HG03575 (cell line): ENCODE measurements around the gene HCN1.
"Not testable (repeated sequence)": the region's sequence is repeated elsewhere in the genome, so short reads cannot be mapped to it uniquely, and the experiment has no call there.

Experiments used
- ATAC-seq: cut with Tn5 transposase; IDR thresholded peaks from one replicate; pipeline ENCODE4 v1.9.1; 2021; ENCODE audit not compliant: unreplicated experiment, insufficient number of reproducible peaks, low FRiP score; ENCODE audit errors: extremely low read depth

The HCN1 gene

DNA sequence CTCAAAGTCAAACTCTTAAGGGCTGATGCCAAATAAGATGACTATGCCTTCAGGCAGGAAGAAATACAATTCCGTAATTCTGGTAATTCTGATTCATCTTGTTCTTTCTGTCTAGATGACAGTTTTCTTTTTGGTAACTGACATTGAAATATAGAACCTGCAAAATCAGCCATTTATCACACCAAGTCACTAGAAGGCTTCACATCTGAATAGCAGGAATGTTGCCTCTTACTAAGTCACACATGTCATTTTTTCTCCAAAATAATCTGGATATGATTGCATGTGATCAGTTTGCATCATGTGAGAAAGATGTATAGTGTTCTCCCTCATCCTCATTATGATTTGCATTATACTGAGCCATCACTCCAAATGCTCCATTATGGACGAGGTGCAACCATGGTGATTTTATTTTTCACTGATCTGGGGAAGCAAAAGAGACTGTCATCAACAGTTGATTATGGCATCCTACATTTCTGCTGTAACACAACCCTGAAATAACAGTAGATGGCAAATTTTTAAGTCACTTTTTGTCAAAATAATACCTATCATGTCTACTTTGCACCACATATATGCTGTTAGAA lies 69.0 kb downstream of the HCN1 start:
- ATAC-seq: no peak

DNA sequence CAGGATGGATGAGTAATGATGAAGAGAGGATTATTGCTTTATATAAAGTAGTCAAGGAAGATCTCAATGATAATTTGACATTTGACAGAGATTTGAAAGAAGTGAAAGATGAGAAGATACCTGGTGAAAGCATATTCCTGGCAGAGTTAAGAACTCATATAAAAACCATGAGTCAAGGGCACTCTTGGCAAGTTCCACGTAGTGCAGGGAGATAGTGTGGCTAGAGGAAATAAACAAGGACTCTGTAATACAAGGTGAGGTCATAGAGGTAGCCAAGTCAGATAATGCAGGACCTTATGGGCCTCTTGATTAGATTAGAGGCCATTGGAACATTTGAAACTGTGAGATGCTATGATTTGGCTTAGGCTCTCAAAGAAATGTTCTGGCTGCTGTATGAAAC lies 72.3 kb downstream of the HCN1 start:
- ATAC-seq: no peak

DNA sequence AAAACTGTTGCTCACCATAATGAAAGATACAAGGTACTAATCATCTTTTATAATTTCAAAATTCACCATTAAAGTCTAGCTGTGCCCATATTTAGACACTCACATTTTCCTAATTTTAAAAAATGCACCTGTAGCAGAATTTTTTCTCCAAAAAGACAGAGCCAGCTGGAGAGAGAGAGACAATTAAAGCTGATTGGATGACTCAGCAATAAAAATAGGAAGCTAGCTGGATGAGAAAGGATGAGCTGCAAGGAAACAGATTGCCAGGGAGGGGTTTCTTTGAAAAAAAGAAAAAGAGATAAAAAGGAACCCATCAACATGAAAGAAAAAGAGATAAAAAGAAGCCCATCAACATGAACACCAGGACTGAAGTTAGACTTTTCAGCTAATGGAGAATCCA lies 73.8 kb downstream of the HCN1 start:
- no peak for ATAC-seq

DNA sequence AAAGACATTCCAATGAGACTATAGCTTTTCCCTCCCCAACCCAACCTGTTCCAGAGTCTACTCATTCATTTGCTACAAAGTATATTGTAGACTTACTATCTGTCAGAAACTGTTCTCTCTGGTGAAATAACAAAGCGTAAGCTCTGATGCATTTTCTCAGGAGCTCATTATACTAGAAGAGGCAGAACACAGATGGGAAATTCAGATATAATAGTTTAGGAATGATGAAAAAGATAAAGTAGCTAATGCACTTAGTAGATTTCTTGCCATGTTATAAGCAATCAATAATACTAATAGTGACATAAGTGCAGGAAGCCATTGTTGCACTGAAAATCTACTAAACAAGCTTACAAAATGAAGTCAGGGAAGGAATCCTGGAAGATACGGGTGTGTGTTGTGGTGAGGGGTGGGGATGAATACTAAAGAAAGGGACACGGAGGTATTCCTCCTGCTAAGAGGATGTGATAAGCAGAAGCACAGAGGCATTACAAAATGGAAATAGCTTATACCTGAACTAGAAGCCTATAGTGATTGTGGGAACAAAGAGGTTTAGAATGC lies 78.2 kb downstream of the HCN1 start:
- no peak for ATAC-seq

DNA sequence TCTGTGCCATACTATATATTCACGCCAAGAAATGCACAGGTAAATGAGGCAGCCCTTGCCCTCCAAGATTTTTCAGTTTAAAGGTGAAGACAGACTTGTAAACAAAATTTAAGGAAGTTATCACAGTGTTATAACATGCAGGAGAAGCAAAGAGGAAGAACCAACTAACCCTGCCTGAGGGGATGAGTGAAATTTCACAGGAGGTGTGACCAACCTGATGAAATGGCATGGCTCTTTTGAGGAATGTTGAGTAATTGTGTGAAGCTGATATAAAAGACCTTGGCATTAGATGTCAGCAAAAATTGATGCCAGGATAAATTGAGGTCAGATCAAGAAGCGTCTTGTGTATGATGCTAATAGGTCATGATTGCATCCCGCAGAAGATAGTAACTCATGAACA lies 86.5 kb downstream of the HCN1 start:
- no peak for ATAC-seq

DNA sequence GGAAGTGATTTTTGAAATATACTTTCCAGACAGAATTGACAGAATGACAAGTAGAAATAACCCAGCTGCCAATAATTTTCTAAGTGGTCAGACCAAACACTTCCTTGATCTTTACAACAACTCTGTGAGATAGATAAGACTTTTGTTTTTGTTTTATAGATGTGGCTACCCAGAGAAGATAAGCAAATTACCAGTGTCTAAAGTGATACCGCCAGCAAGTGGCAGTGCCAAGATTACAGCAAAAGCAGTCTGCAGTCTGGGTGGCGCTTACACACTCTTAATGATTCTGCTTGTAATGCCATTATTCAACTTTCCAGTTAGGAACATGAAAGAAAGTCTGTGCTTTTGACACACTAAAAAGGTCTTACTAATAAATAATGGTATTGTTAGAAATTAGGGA lies 92.1 kb downstream of the HCN1 start:
- ATAC-seq: no peak

DNA sequence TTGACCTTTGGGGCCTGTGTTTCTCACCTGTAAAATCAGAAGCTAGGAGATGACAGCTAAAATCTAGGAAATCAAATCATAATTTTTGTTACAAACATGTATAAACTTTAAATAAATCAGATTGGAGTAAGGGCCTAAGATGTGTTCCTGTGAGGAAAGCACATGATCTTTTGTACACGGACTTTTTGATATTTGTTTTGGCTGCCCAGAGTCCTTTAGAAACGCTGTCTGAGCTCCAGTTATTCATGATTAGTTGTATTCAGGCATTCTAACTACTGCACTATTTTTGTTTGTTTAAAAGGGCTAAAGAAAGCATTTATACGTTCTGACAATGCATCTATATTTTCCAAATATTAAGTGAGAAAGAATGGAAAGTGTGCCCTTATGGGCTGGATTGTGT lies 94.8 kb downstream of the HCN1 start:
- ATAC-seq: no peak

DNA sequence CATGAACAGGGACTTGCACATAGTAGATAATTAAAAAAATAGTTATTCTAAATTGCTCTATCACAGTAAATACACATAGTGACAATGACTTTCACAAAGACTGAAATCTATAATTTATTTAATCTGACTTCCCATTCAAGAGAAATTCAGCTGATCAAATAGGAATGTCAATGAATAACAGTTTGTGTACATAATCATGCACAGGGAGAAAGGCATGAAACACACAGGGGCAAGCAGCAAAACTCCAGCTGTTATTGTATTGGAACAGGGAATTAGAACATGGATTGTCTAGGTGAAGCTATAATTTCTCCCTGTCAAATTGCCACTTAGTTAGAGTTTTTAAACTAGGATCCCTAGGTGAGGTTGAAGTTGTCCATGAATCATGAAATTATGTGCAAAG lies 99.9 kb downstream of the HCN1 start:
- no peak for ATAC-seq

DNA sequence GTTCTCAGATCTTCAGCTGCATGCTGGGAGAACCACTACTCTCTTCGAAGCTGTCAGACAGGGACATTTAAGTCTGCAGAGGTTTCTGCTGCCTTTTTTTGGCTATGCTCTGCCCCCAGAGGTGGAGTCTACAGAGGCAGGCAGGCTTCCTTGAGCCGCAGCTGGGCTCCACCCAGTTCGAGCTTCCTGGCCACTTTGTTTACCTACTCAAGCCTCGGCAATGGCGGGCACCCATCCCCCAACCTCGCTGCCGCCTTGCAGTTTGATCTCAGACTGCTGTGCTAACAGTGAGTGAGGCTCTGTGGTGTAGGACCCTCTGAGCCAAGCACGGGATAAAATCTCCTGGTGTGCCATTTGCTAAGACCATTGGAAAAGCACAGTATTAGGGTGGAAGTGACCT lies 110.2 kb downstream of the HCN1 start:
- not testable (repeated sequence) for ATAC-seq

DNA sequence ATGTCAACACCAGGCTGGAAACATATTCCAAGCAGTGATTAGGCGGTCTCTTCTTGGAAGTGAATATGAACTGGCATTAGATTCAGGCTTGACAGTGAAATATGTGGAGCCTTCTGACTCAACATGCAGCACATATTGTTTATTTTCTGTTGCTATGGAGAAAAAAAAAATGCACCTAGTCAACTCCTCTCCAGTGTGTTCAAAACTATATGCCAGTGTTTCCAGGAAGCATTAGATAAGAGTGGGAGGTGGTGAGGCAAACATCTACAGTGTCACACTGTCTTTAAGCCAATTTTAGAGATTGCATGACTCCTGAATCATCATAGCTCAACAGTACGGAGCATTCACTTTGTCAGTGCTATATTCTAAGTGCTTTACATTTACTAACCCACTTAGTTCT lies 117.9 kb downstream of the HCN1 start:
- ATAC-seq: no peak

DNA sequence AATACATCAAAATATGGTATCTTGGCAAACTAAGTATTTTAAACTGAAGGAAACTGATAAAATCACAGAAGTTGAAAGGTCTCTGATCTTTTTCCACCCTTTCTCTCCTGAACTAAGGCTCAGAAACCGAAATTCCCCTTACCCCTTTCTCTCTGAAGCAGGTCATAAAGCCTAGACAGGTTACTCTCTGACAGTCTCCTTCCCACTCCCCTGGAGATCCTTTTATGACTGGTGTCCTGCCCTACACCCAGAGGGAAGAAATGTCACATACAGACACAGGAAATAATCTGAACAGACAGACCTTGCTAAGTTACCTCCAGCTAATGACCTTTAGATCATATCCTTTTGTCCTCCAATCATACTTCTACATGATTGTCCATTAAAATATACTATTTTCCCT lies 127.4 kb downstream of the HCN1 start:
- ATAC-seq: no peak

DNA sequence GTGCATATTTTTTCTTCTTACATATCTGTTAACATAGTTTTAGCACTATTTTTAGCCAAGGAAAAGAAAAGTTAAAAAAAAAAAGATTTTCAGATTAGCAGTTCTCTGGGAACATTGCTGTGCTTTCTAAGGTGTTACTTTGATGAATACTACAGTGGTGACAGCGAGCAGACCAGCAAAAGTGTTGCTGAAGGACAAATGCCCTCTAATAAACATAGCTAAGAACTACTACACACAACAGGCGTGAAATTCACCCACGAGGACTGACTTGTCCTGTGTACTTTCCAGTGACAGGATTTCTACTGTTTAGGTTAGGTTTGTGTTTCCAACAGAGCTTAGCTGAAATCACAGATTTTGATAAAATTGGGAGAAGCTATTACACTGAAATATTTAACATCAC lies 153.8 kb downstream of the HCN1 start:
- ATAC-seq: no peak

DNA sequence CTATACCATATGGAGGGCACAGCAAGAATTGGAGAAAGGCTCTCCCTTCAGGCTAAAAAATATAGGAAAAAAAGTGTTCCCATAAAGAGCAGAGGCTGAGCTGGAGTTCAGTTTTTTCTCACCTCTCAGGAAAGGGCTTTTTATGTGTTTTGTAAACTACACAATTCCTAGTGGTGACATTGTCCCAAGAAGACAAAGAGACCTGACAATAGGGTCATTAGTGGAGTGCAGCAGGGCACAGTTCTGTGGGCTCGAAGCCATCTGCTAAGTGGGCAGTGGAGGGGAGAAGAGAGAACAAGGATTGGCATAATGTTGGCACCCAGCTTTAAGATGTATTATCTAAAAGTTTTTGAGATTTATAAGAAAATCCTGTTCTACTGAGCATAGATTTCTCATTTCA lies 162.5 kb downstream of the HCN1 start:
- ATAC-seq: no peak

DNA sequence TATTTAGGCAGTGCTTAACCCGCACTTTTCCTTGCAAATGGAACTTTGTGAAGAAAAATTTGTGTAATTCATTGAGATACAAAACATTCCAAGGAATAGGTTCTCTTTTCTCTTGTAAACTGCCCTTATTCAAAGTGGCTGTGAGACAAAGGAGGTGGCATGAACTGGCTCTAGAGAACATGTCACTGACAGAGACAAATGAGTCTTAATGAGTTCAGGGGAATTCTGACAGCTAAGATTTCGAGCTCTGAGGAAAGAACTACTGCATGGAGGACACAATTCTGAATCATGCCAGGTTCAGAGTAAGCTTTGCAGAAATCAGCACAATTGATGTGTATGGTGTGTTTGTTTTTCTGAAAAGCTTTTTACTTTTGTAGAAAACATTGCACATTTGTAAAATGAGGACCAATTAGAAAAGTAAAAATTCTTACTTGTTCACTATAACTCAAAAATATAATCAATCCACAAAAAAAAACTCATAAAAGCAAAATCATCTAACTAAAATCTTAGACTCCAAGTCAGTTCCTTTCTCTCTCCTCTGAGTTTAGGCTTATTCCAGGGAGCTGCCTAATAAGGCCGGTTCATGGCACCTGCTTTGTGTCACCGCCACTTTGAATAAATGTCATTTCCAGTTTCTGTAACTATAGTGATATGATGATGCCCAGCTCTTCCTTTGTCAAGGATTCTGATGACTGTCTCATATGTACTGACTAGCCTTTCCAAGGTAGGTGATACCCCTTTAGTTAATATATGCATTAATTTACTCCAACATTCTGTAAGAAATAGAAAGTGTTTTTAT lies 163.2 kb downstream of the HCN1 start:
- ATAC-seq: no peak

DNA sequence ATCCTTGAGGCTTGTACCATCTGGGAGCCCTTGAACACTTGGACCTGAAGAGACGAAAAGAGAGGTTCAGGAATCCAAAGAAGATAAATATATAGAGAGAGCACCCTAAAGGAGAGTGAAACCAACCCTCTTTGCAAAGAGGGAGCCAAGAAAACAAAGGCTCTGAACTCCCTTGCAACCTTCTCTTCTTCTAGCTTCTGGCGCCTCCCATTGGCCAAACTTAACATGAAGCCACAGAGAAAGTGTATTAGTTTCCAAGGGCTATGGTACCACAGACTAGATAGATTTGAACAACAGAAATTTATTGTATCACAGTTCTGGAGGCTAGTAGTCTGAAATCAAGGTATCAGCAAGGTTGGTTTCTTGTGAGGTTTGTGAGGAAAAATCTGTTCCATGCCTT lies 175.1 kb downstream of the HCN1 start:
- no peak for ATAC-seq

DNA sequence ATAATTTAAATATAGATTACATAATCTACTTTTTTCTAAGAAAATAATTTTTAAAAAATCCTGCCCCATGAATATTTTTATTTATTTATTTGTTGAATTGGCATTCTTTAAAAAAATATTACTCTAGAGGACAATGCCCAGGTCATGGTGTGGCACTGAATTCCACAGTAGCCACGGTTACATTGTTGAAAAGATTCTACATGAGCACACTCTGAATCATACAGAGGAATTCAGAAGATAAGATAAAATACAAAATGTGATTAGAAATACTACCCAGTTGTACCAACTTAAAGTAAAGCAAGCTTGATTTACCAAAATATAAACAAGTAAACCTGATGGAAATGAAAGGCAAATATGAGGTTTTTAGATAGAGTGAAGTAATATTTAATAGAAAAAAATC lies 183.7 kb downstream of the HCN1 start:
- ATAC-seq: no peak

DNA sequence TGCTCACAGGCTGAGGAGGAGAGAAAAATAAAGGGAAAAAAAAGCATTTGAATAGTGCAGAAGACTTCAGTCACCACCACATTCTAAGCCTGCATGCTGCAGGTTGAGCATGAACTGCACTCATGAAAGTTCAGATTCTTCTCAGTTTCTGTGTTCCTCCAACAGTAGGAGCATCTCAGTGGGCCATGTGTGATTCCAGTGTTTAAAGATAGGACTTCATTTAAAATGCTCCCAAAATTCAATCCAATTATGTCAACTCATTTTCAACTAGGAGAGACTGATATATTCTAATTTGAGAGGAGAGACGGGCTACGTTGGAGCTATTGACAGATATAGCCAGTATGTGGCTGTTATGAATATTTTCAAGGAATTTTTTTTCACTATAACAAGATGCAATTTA lies 186.8 kb downstream of the HCN1 start:
- no peak for ATAC-seq

DNA sequence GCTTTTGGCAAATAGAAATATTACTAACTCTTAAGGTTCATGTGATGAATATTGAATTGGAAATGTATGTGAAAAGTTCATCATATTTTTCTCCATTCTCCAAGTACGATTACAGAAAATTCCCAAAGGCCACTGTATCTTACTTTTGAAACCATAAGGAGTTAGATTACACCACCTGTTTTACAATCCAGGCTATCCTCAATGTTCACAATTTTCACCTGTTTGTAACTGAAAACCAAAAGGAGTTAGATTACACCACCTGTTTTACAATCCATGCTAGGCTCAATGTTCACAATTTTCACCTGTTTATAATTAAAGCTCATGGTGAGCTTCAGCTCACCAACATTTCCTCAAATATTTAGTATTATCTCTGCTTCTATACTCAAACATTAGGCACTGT lies 188.0 kb downstream of the HCN1 start:
- no peak for ATAC-seq

DNA sequence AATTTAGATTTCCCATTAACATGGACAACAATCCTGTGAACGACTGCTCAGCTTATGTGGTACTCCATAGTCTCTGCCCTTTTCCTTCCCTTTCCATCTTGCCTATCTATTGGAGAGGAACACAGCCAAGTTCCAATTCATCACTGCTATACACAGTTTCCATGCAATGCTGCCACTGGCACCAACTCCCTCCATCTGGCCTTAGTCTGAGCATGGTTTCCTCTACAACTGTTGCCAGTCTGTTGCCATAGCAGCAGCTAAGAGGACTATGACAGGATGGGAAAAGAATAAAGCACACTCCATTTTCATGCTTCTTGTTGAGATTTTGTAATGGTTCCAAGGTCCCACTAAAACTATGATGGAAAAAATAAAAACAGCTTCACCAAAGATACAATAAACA lies 189.0 kb downstream of the HCN1 start:
- no peak for ATAC-seq

DNA sequence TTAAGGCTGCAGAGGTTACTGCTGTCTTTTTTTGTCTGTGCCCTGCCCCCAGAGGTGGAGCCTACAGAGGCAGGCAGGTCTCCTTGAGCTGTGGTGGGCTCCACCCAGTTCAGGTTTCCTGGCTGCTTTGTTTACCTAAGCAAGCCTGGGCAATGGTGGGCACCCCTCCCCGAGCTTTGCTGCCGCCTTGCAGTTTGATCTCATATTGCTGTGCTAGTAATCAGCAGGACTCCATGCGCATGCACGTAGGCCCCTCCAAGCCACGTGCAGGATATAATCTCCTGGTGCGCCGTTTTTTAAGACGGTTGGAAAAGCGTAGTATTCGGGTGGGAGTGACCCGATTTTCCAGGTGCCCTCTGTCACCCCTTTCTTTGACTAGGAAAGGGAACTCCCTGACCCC lies 197.2 kb downstream of the HCN1 start:
- ATAC-seq: not testable (repeated sequence)

DNA sequence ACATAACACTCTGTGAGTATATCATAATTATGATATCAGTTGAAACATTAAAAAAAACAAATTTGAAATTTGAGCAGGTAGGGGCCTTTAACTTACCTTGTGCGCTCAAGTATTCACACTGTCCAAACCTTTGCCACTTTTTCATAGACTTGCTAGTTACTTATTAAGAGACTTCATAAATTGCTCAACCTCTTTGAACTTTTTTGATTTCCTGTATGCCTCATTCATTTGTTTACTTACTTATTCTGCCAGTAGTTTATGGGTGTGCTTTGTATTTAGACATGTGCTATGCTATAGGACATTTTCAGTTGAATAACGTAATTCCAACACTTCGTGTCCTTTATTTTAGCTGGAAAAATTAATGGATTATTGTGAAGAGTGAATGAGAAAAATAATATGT lies 204.8 kb downstream of the HCN1 start:
- ATAC-seq: no peak
